DOHH2 (cell line): ENCODE results near the gene IFRD2.

Source experiments
- H3F3A ChIP-seq: fragments of 200-600 bp; sonication (generic), shearing (Covaris generic); 2 replicates; pipeline ENCODE4 v1.6.0; 2016; ENCODE audit warnings: antibody characterized with exemption, mild to moderate bottlenecking; ENCODE audit not compliant: control insufficient read depth, insufficient read depth
- H3K27ac ChIP-seq: fragments of 200-600 bp; sonication (generic); 2 replicates; pipeline ENCODE4 v1.5.1; 2014; ENCODE audit warnings: low read depth, mild to moderate bottlenecking, low read length, moderate library complexity
- H3K27me3 ChIP-seq: fragments of 200-600 bp; sonication (generic); 2 replicates; pipeline ENCODE4 v1.6.1; 2014; ENCODE audit warnings: mild to moderate bottlenecking, low read length, mixed read lengths; ENCODE audit not compliant: control insufficient read depth
- H3K36me3 ChIP-seq: fragments of 200-600 bp; sonication (generic); 2 replicates; pipeline ENCODE4 v1.6.1; 2014; ENCODE audit warnings: mild to moderate bottlenecking, low read length, moderate library complexity, mixed read lengths; ENCODE audit not compliant: control insufficient read depth
- H3K4me1 ChIP-seq: fragments of 200-600 bp; sonication (generic); 2 replicates; pipeline ENCODE4 v1.6.1; 2014; ENCODE audit warnings: mild to moderate bottlenecking, low read length, mixed read lengths; ENCODE audit not compliant: control insufficient read depth
- H3K4me2 ChIP-seq: fragments of 200-600 bp; sonication (generic); 2 replicates; pipeline ENCODE4 v1.6.0; 2014; ENCODE audit warnings: mild to moderate bottlenecking, low read length, moderate library complexity
- H3K4me3 ChIP-seq: fragments of 200-600 bp; sonication (generic); 2 replicates; pipeline ENCODE4 v1.5.1; 2014; ENCODE audit warnings: mild to moderate bottlenecking, low read length, mixed read lengths
- H3K79me2 ChIP-seq: fragments of 200-600 bp; sonication (generic); 2 replicates; pipeline ENCODE4 v1.6.1; 2014; ENCODE audit warnings: mild to moderate bottlenecking, low read length, mixed read lengths; ENCODE audit not compliant: control insufficient read depth
- H3K9me2 ChIP-seq: fragments of 200-600 bp; sonication (generic); replicated peaks from 2 replicates; pipeline ENCODE4 v1.6.1; 2014; ENCODE audit warnings: mild to moderate bottlenecking, low read length, mixed read lengths; ENCODE audit not compliant: control insufficient read depth
- H3K9me3 ChIP-seq: fragments of 200-600 bp; sonication (generic); 2 replicates; pipeline ENCODE4 v1.6.1; 2014; ENCODE audit warnings: antibody characterized with exemption, low read length, mixed read lengths; ENCODE audit not compliant: control insufficient read depth, insufficient read depth
- H4K20me1 ChIP-seq: fragments of 200-600 bp; sonication (generic); 2 replicates; pipeline ENCODE4 v1.6.0; 2014; ENCODE audit warnings: low read depth, mild to moderate bottlenecking, antibody characterized with exemption, low read length, moderate library complexity; ENCODE audit not compliant: control insufficient read depth, insufficient read depth
- CTCF ChIP-seq: fragments of 200-600 bp; sonication (generic); IDR thresholded peaks from one replicate; pipeline ENCODE4 v1.5.1; 2014; ENCODE audit warnings: antibody characterized with exemption, mild to moderate bottlenecking, low read depth, low read length; ENCODE audit not compliant: poor library complexity, severe bottlenecking
- EZH2phosphoT487 ChIP-seq: fragments of 200-600 bp; sonication (generic); IDR thresholded peaks from 2 replicates; pipeline ENCODE4 v1.6.1; 2017; ENCODE audit warnings: borderline replicate concordance, mild to moderate bottlenecking, antibody characterized with exemption, low read length, moderate library complexity, mixed read lengths

The IFRD2 gene

GRCh38 chr3:50322386-50323091, 30.3 kb upstream of the IFRD2 start, which contains the start of gene HYAL2:
Gene HYAL2 (minus strand): TSS chr3:50322745. CDS start chr3:50320489, 2,256 bp downstream.
- peaks cover 19% of the 10 kb centered on the region for H3K79me2 ChIP-seq

GRCh38 chr3:50322115-50322385, 29.8 kb upstream of the IFRD2 start:
- H4K20me1 ChIP-seq, result no peaks in the 10 kb centered on the region
- H3K9me3 ChIP-seq, result no peaks in the 10 kb centered on the region
- no peak for TF ChIP-seq EZH2phosphoT487
- no peak for TF ChIP-seq CTCF
- H3K4me1 ChIP-seq, result peaks cover 29% of the 10 kb centered on the region
- no peaks in the 10 kb centered on the region for H3K9me2 ChIP-seq
- H3K4me2 ChIP-seq, result peak overlapping the region; percentile 56
- H3K79me2 ChIP-seq, result peaks cover 14% of the 10 kb centered on the region
- H3K36me3 ChIP-seq, result peaks cover 38% of the 10 kb centered on the region
- no peak overlapping the region for H3K27ac ChIP-seq
- no peaks in the 10 kb centered on the region; the same call in 1 of the 2 replicates for H3F3A ChIP-seq
- H3K27me3 ChIP-seq, result no peaks in the 10 kb centered on the region
- peak overlapping the region; percentile 97 for H3K4me3 ChIP-seq

More at GRCh38 chr3:50322386-50323091, 30.3 kb upstream of the IFRD2 start, which contains the start of gene HYAL2:
- no peaks in the 10 kb centered on the region; the same call in 1 of the 2 replicates for H3F3A ChIP-seq
- H3K4me3 ChIP-seq, result peak within 1 kb of the TSS; percentile 97
- H3K9me2 ChIP-seq, result no peaks in the 10 kb centered on the region
- H4K20me1 ChIP-seq, result no peaks in the 10 kb centered on the region
- TF ChIP-seq CTCF, result no peak
- no peak for TF ChIP-seq EZH2phosphoT487
- H3K9me3 ChIP-seq, result no peaks in the 10 kb centered on the region
- H3K27me3 ChIP-seq, result no peaks in the 10 kb centered on the region
- peaks cover 38% of the 10 kb centered on the region for H3K36me3 ChIP-seq
- peak within 1 kb of the TSS; percentile 56 for H3K4me2 ChIP-seq
- H3K4me1 ChIP-seq, result peaks cover 29% of the 10 kb centered on the region
- peak within 1 kb of the TSS; percentile 73 for H3K27ac ChIP-seq

GRCh38 chr3:50321336-50322114, 29.3 kb upstream of the IFRD2 start:
- peaks cover 9% of the 10 kb centered on the region for H3K79me2 ChIP-seq
- peak overlapping the region; percentile 97 for H3K4me3 ChIP-seq
- H3K4me1 ChIP-seq, result peaks cover 28% of the 10 kb centered on the region
- no peaks in the 10 kb centered on the region for H3K9me2 ChIP-seq
- H3K4me2 ChIP-seq, result peak overlapping the region; percentile 56
- H3F3A ChIP-seq, result no peaks in the 10 kb centered on the region; the same call in 1 of the 2 replicates
- peaks cover 33% of the 10 kb centered on the region for H3K36me3 ChIP-seq
- no peaks in the 10 kb centered on the region for H3K27me3 ChIP-seq
- no peaks in the 10 kb centered on the region for H3K9me3 ChIP-seq
- TF ChIP-seq EZH2phosphoT487 (no peak), CTCF (peak; percentile 78)
- peak overlapping the region; percentile 73 for H3K27ac ChIP-seq
- no peaks in the 10 kb centered on the region for H4K20me1 ChIP-seq
